Posterior vena cava (tissue), 2 donors: ENCODE data around the gene AGFG2. TPM values are rescaled to one million over a fixed set of nuclear protein-coding genes. Genes with fewer than 3 reads are reported as not detected.

Experiments
- DNase-seq: peaks from one replicate; pipeline ENCODE4 v3.0.0-alpha.2; 2020; ENCODE audit warnings: low spot score
- intact Hi-C, 2 donors: fragments of 100-400 bp; cut with DNase I; formaldehyde crosslinking; loops; one replicate each; pipeline versions ENCODE4 v1.14.1 to v1.14.2; 2022 to 2023
- total RNA-seq, 2 donors: library from RNA; stranded (reverse); fragmentation: NEBNext Ultra II Directional; extraction: Animal tissue kit (Norgen Biotek cat#: 25700); gene quantifications; one replicate each; pipeline ENCODE4 v1.2.1, GENCODE V29; 2021
- donor health status: DM: yes; HTN: yes; CAD: no.
- donor health status: DM: yes; HTN: yes; CAD: no.

The AGFG2 gene
- total RNA-seq, 2 donors from 2014 or later, result 18.8 to 20.4 TPM

DNA sequence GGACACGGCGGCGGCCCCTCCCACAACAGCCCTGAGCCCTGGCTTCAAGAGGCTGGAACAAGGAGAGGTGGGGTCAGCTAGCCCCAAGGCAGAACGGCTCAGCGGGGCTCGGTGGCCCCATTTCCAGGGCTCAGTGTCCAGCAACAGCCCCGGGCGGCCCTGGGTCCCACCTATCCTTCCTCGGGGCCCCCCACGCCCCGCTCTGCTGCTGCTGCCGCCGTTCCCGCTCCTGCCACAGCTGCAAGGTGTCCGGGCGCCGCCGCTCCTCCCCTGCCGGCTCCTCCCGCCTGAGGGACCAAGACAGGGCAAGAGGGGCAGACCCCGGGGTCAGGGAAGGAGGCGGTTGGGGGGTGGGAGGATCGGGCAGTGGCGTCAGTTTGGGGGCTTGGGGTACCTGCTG lies 38.1 kb downstream of the AGFG2 start:
- no peak for DNase-seq
- intact Hi-C loops, result no loop called here

GRCh38 chr7:100577507-100577906 lies 38.5 kb downstream of the AGFG2 start:
- intact Hi-C loops, result no loop called here
- no peak for DNase-seq

GRCh38 chr7:100578246-100579183 lies 39.5 kb downstream of the AGFG2 start:
- no peak for DNase-seq

GRCh38 chr7:100580466-100581283 lies 41.7 kb downstream of the AGFG2 start:
- intact Hi-C loops, result no loop called here
- no peak for DNase-seq

More at GRCh38 chr7:100578246-100579183, 39.5 kb downstream of the AGFG2 start:
- intact Hi-C loops, result no loop called here

GRCh38 chr7:100582041-100582579 lies 43.1 kb downstream of the AGFG2 start:
- DNase-seq, result no peak
- intact Hi-C loops, result no loop called here

DNA sequence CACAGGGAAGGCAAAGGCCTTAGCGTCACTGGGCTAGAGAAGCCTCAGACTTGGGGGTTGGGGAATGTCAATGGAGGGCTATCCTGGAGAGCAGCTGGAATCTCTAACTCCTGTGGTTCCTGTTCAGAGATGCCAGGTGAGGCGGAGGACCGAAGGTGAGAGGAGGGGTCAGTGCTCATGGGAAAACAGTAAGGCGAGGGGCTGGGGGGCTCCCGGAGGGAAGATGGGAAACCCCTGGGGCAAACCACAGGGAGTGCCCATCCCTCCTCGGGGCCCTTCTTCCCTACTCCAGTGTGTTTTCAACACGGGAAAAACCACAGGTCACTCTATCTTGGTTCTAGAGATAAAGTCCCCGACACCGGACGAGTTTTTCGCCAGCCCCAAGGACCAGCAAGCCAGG lies 43.6 kb downstream of the AGFG2 start:
- intact Hi-C loops, result no loop called here
- DNase-seq, result no peak

DNA sequence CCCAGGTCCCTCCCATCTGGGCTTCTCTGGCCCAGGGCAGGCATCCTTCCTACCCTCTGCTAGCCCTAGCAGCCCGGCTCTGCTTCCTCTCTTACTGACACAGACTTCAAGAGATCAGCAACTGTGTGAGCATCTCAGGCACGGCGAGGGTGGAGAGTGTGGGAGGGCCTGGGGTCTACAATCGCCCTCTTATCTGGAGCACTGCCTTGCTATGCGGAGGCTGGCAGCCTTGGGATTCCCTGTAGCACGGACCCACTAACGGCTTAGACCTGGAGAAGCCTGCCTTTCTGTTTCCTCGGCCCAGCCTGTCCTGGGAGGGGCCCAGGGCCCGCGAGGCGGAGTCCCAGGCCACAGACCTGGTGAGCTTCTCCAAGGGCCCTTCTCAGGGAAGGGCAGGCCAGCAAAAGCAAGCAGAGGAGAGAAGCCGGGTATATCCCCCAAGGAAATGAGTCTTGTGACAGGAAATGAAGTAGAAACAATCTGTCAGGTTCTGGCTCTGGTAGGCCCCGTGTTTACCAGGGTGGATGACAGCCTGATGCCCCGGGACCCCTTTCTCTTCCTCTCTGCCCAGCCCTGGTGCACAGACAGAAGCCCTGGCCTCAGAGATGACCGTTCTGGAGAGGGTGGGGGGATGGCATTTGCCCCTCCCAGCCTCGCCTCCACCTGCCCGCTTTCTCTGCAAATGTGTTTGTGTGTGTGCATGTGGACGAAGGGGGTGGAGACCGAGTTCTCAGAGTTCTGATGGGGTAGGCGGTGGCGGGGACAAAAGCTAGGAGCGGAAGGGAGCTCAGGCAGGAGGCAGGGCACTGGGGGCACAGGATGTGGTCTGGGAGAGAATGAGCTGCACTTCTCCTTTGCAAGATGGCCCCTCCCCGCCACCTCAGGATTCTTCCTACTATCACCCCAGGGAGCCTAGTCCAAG lies 44.4 kb downstream of the AGFG2 start:
- DNase-seq, result peak; percentile 92
- intact Hi-C loops, result no loop called here

- DNase-seq, result no peak
- intact Hi-C loops, result no loop called here
These were observed 45.2 kb downstream of the AGFG2 start for GRCh38 chr7:100584054-100584682.

GRCh38 chr7:100584683-100585510 lies 45.9 kb downstream of the AGFG2 start:
- intact Hi-C loops, result no loop called here
- no peak for DNase-seq

DNA sequence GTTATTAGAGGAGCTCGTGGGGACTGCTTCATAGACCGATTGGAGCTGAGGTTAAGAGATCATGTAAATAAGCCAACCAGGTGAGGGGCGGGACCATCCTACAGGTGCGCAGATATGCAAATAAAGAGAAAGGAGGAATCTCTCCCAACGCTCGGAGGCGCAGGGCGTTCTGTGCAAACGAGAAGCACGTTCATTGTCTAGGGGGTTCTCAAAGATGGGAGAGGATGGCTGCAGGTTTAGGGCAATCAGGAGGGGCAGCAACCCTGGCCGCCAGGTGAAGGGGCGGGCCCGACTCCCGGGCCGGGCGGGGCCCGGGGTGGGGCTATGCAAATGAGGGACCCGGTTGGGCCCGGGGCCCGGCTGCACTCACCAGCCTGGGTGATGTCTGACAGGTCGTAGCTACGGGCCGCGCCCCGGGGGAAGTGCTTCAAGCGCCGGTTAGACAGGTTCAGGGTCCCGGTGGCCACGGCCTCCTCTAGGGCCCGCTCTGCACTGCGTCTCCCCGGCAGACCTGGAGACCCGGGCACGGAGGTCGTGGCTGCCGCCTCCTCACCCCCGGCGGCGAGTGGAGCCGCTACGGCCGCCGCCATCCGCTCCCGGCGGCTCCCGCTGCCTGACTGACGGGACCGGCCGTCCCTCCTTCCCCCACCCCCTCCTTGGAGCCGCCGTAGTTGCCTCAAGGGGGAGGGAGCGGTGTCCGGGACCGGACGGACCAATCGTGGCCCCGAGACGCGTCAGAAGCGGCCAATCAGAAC lies 46.7 kb downstream of the AGFG2 start, which contains the start of gene LRCH4:
TSS of gene LRCH4 (minus strand) at position 619 of the 755 bp plus-strand sequence. CDS start at position 590, 29 bp downstream.
- peak; percentile 91 for DNase-seq
- intact Hi-C loops, result no loop called here

DNA sequence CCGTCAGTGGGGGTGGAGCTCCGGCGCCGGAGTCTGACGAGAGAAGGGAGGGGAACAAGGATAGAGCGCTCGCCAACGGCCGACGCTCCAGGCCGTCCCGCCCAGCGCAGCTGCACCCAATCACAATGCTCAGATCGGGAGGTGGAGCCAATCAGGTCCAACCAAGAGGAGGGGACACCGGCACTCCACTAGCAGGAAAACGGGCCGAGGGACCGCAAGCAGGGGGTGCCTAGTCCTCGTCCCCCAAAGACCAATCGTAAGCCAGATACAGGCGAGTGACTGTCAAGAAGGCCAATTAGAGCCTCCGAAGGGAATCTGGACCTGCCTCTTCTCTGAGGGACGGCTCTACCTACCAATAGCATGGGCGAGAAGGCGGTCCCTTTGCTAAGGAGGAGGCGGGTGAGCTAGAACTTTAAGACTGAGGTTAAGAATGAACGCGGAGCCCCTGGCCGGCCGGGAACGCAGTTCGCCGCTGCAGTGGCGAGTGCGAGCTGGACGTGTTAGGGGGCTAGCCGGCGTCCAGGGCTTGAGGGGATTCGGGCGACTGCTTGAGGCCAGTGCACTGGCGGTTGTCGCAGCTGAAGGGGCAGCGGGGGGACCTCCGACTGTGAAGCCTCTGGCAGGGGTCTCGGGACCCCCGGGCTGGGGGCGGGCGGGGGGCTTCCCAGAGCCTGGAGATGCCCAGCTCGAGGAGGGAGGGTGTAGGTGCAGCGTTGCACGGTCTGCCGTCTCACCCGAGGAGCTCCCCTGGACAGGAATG lies 47.4 kb downstream of the AGFG2 start, which contains the start of gene FBXO24:
TSS of gene FBXO24 (plus strand) at position 63 of the 760 bp plus-strand sequence. CDS start at position 361, 298 bp downstream.
- intact Hi-C loops, result no loop called here
- peak; percentile 100 for DNase-seq

GRCh38 chr7:100588438-100588837 lies 49.4 kb downstream of the AGFG2 start:
- no peak for DNase-seq
- intact Hi-C loops, result no loop called here

DNA sequence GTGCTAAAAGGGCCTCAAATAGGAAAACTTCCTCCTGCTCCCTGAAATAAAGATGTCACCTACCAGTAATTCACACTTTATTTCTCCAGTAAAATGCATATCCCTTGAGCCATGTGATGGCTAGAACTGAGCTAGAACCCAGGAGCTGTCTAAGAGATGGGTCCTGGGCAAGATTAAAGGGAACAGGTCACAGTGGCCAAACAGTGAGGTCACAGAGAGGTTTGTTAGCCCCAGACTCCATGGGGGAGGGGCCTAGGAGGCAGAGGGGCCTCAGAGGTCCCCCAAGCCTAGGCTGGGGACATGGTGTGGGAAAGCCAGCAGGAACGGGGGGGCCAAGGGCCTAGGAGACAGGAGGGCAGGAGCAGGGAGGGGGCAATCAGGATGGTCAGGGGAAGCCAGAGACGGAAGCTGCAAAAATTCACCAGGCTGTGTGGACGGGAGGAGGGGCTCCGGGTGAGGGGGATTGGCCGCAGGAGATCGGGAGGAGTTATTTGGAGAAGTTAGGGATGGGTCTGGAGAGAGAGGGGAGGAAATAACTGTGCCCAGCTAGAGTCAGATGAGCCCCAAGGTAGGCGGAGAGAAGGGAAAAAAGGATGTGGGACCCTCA lies 50.4 kb downstream of the AGFG2 start:
- DNase-seq, result no peak
- intact Hi-C loops, result no loop called here

GRCh38 chr7:100590077-100590737 lies 51.2 kb downstream of the AGFG2 start:
- intact Hi-C loops, result no loop called here
- DNase-seq, result no peak

DNA sequence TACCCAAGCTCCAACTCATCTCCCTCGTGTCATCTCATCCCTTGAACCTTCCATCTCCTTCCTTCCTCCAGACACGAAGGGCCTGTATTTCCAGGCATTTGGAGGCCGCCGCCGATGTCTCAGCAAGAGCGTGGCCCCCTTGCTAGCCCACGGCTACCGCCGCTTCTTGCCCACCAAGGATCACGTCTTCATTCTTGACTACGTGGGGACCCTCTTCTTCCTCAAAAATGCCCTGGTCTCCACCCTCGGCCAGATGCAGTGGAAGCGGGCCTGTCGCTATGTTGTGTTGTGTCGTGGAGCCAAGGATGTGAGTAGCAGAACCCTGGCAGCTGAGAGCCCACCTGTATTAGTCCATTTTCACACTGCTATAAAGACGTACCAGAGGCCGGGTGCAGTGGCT lies 52.6 kb downstream of the AGFG2 start:
- DNase-seq, result no peak
- intact Hi-C loops, result no loop called here
